Neuron (in vitro differentiated cells): ENCODE results near the gene GINS2.

Experiments used
- H2AFZ ChIP-seq: one replicate; pipeline ENCODE4 v1.6.1; 2013; ENCODE audit warnings: low read depth, mild to moderate bottlenecking, inconsistent platforms, low read length, moderate library complexity
- H3K27me3 ChIP-seq: one replicate; pipeline ENCODE4 v1.6.1; 2013; ENCODE audit warnings: low read length; ENCODE audit not compliant: insufficient read depth
- H3K36me3 ChIP-seq: one replicate; pipeline ENCODE4 v1.6.1; 2013; ENCODE audit warnings: low read length; ENCODE audit not compliant: insufficient read depth
- H3K4me1 ChIP-seq: one replicate; pipeline ENCODE4 v1.6.1; 2013; ENCODE audit warnings: low read length; ENCODE audit not compliant: insufficient read depth
- H3K4me3 ChIP-seq: 2 replicates; pipeline ENCODE4 v1.5.1; 2013; ENCODE audit warnings: mild to moderate bottlenecking, low read length, moderate library complexity
- H3K9me3 ChIP-seq: one replicate; pipeline ENCODE4 v1.6.1; 2013; ENCODE audit warnings: low read length

The GINS2 gene

GRCh38 chr16:85710732-85711131 lies 22.0 kb upstream of the GINS2 start:
- Histone ChIP-seq H3K9me3 (peaks cover 5% of the 10 kb centered on the region), H3K27me3 (no peaks in the 10 kb centered on the region), H3K4me1 (peaks cover 12% of the 10 kb centered on the region), H3K36me3 (no peaks in the 10 kb centered on the region), H2AFZ (no peak overlapping the region), H3K4me3 (no peak overlapping the region)

GRCh38 chr16:85709766-85710585 lies 21.2 kb upstream of the GINS2 start:
- Histone ChIP-seq H3K27me3 (no peaks in the 10 kb centered on the region), H3K9me3 (peaks cover 5% of the 10 kb centered on the region), H3K4me3 (no peak overlapping the region), H3K4me1 (peaks cover 4% of the 10 kb centered on the region), H3K36me3 (no peaks in the 10 kb centered on the region), H2AFZ (no peak overlapping the region)

- Histone ChIP-seq H3K4me1 (peaks cover 2% of the 10 kb centered on the region), H2AFZ (no peak overlapping the region), H3K9me3 (peaks cover 5% of the 10 kb centered on the region), H3K4me3 (no peak overlapping the region), H3K36me3 (no peaks in the 10 kb centered on the region), H3K27me3 (no peaks in the 10 kb centered on the region)
Observed at GRCh38 chr16:85708338-85708737, 19.6 kb upstream of the GINS2 start.

GRCh38 chr16:85707528-85708095 lies 18.9 kb upstream of the GINS2 start:
- Histone ChIP-seq H2AFZ (no peak overlapping the region), H3K36me3 (no peaks in the 10 kb centered on the region), H3K4me3 (no peak overlapping the region), H3K4me1 (peaks cover 2% of the 10 kb centered on the region), H3K27me3 (no peaks in the 10 kb centered on the region), H3K9me3 (peaks cover 5% of the 10 kb centered on the region)

- Histone ChIP-seq H3K9me3 (no peaks in the 10 kb centered on the region), H2AFZ (no peak overlapping the region), H3K27me3 (no peaks in the 10 kb centered on the region), H3K36me3 (no peaks in the 10 kb centered on the region), H3K4me3 (no peak overlapping the region), H3K4me1 (peaks cover 2% of the 10 kb centered on the region)
Observed at GRCh38 chr16:85706449-85707034, 17.8 kb upstream of the GINS2 start.

- Histone ChIP-seq H3K36me3 (no peaks in the 10 kb centered on the region), H3K9me3 (no peaks in the 10 kb centered on the region), H3K4me3 (no peak overlapping the region), H2AFZ (no peak overlapping the region), H3K4me1 (no peaks in the 10 kb centered on the region), H3K27me3 (no peaks in the 10 kb centered on the region)
Observed at GRCh38 chr16:85704900-85705846, 16.4 kb upstream of the GINS2 start.

GRCh38 chr16:85704011-85704410 lies 15.3 kb upstream of the GINS2 start:
- Histone ChIP-seq H3K9me3 (no peaks in the 10 kb centered on the region), H3K36me3 (no peaks in the 10 kb centered on the region), H2AFZ (no peak overlapping the region), H3K27me3 (no peaks in the 10 kb centered on the region), H3K4me3 (no peak overlapping the region), H3K4me1 (no peaks in the 10 kb centered on the region)

GRCh38 chr16:85699628-85700027 lies 10.9 kb upstream of the GINS2 start:
- H3K4me3 ChIP-seq, result no peak overlapping the region
- H3K36me3 ChIP-seq, result no peaks in the 10 kb centered on the region
- H3K4me1 ChIP-seq, result no peaks in the 10 kb centered on the region
- H3K27me3 ChIP-seq, result no peaks in the 10 kb centered on the region
- no peak overlapping the region for H2AFZ ChIP-seq
- H3K9me3 ChIP-seq, result no peaks in the 10 kb centered on the region

GRCh38 chr16:85698935-85699558 lies 10.3 kb upstream of the GINS2 start:
- no peak overlapping the region for H2AFZ ChIP-seq
- H3K4me1 ChIP-seq, result no peaks in the 10 kb centered on the region
- H3K27me3 ChIP-seq, result no peaks in the 10 kb centered on the region
- H3K4me3 ChIP-seq, result no peak overlapping the region
- no peaks in the 10 kb centered on the region for H3K36me3 ChIP-seq
- no peaks in the 10 kb centered on the region for H3K9me3 ChIP-seq

- Histone ChIP-seq H3K4me3 (no peak overlapping the region), H3K27me3 (no peaks in the 10 kb centered on the region), H3K36me3 (no peaks in the 10 kb centered on the region), H2AFZ (no peak overlapping the region), H3K9me3 (no peaks in the 10 kb centered on the region), H3K4me1 (no peaks in the 10 kb centered on the region)
Observed at GRCh38 chr16:85698459-85698891, 9.7 kb upstream of the GINS2 start.

GRCh38 chr16:85697431-85697830 lies 8.7 kb upstream of the GINS2 start:
- Histone ChIP-seq H3K4me3 (no peak overlapping the region), H3K9me3 (no peaks in the 10 kb centered on the region), H3K27me3 (no peaks in the 10 kb centered on the region), H3K4me1 (no peaks in the 10 kb centered on the region), H2AFZ (no peak overlapping the region), H3K36me3 (no peaks in the 10 kb centered on the region)

- Histone ChIP-seq H3K4me3 (no peak overlapping the region), H3K36me3 (no peaks in the 10 kb centered on the region), H2AFZ (no peak overlapping the region), H3K27me3 (no peaks in the 10 kb centered on the region), H3K4me1 (no peaks in the 10 kb centered on the region), H3K9me3 (no peaks in the 10 kb centered on the region)
Observed at GRCh38 chr16:85696781-85697180, 8.0 kb upstream of the GINS2 start.
